NCI-H526 (cell line): ENCODE results near the gene TWSG1.
A peak's percentile ranks its signal among the peaks of the same experiment; 100 is the strongest.

Source experiments
- DNase-seq, 2 experiments: peaks; one replicate each; lab custom pipeline; 2025; lab: John Stamatoyannopoulos, UW

Gene TWSG1

GRCh38 chr18:9334329-9334972, at the start of gene TWSG1:
TSS of gene TWSG1 (plus strand) at chr18:9334773. CDS start at chr18:9337230, 2,457 bp downstream.
- peak; percentile 67 to 87 for DNase-seq

GRCh38 chr18:9285604-9286003, 49.0 kb upstream of the TWSG1 start:
- DNase-seq: no peak

GRCh38 chr18:9287036-9287435, 47.5 kb upstream of the TWSG1 start:
- DNase-seq: no peak

- no peak for DNase-seq
These were observed 44.9 kb upstream of the TWSG1 start for GRCh38 chr18:9289698-9290097.

- no peak for DNase-seq
These were observed 44.4 kb upstream of the TWSG1 start for GRCh38 chr18:9290156-9290555.

GRCh38 chr18:9292047-9292446, 42.5 kb upstream of the TWSG1 start:
- no peak for DNase-seq

- DNase-seq: no peak
These were observed 40.6 kb upstream of the TWSG1 start for GRCh38 chr18:9293948-9294347.

- no peak for DNase-seq
These were observed 38.2 kb upstream of the TWSG1 start for GRCh38 chr18:9296233-9297006.

GRCh38 chr18:9297007-9297393, 37.6 kb upstream of the TWSG1 start:
- DNase-seq: no peak

GRCh38 chr18:9304388-9305070, 30.0 kb upstream of the TWSG1 start:
- DNase-seq: no peak

GRCh38 chr18:9319333-9319732, 15.2 kb upstream of the TWSG1 start:
- no peak for DNase-seq

GRCh38 chr18:9321017-9321452, 13.5 kb upstream of the TWSG1 start:
- no peak for DNase-seq

GRCh38 chr18:9321736-9322135, 12.8 kb upstream of the TWSG1 start:
- DNase-seq: no peak

- no peak for DNase-seq
These were observed 11.8 kb upstream of the TWSG1 start for GRCh38 chr18:9322744-9323143.

GRCh38 chr18:9323750-9324445, 10.7 kb upstream of the TWSG1 start:
- no peak for DNase-seq

GRCh38 chr18:9325716-9326115, 8.9 kb upstream of the TWSG1 start:
- no peak for DNase-seq

- no peak for DNase-seq
These were observed 5.8 kb upstream of the TWSG1 start for GRCh38 chr18:9328776-9329175.

GRCh38 chr18:9329471-9329870, 5.1 kb upstream of the TWSG1 start:
- no peak for DNase-seq

- no peak for DNase-seq
These were observed 4.2 kb upstream of the TWSG1 start for GRCh38 chr18:9330419-9330818.

- DNase-seq: peak in 1 of 2 experiments; percentile 63
These were observed 888 bp upstream of the TWSG1 start for GRCh38 chr18:9333441-9334328.

- DNase-seq: peak in 1 of 2 experiments; percentile 69
These were observed 562 bp downstream of the TWSG1 start for GRCh38 chr18:9334973-9335696.
